Measurements from ENCODE around the gene PSD2.

DNA sequence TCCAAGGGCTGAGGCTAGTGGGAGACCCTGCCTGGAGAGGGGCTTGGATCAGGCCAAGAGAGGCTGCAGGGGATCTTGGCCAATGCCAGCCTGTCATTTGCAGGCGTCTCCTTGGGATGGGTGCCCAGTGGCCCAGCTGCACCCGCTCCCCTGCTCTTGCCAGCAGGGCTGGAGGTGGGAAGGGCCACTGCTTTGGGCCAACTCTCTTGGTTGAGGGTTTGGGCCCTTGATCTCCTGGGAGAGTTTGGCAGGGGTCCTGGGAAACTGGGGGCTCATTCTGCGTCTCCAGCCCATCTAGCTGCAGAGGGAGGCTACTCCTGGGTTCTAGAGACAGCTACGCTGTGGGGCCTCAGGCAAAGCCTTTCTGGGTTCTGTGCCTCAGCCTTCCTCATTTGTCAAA is 10.5 kb downstream of the PSD2 start:
- TF ChIP-seq EZH2phosphoT487 (conservative IDR thresholded peaks at IDR 0.05; ENCODE audit: low read length), result no peak
- TF ChIP-seq, protein P1, sequence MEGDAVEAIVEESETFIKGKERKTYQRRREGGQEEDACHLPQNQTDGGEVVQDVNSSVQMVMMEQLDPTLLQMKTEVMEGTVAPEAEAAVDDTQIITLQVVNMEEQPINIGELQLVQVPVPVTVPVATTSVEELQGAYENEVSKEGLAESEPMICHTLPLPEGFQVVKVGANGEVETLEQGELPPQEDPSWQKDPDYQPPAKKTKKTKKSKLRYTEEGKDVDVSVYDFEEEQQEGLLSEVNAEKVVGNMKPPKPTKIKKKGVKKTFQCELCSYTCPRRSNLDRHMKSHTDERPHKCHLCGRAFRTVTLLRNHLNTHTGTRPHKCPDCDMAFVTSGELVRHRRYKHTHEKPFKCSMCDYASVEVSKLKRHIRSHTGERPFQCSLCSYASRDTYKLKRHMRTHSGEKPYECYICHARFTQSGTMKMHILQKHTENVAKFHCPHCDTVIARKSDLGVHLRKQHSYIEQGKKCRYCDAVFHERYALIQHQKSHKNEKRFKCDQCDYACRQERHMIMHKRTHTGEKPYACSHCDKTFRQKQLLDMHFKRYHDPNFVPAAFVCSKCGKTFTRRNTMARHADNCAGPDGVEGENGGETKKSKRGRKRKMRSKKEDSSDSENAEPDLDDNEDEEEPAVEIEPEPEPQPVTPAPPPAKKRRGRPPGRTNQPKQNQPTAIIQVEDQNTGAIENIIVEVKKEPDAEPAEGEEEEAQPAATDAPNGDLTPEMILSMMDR (IDR thresholded peaks at IDR 0.05; ENCODE audit: insufficient read depth, low read length, poor library complexity, severe bottlenecking), result no peak
